K562 treated with DMSO at 1 percent for 48 hours (cell line): ENCODE data around the gene HPS4. TPM values are rescaled to one million over a fixed set of nuclear protein-coding genes. Genes with fewer than 3 reads are reported as not detected.

ENCODE experiments used
- total RNA-seq: library from RNA; unstranded; fragments of 300-600 nt; gene quantifications from 2 replicates; pipeline ENCODE4 v1.2.3, GENCODE V29; 2022; ENCODE audit warnings: low replicate concordance; ENCODE audit errors: extremely low read depth

The HPS4 gene
- not detected in 2 replicates for total RNA-seq

DNA sequence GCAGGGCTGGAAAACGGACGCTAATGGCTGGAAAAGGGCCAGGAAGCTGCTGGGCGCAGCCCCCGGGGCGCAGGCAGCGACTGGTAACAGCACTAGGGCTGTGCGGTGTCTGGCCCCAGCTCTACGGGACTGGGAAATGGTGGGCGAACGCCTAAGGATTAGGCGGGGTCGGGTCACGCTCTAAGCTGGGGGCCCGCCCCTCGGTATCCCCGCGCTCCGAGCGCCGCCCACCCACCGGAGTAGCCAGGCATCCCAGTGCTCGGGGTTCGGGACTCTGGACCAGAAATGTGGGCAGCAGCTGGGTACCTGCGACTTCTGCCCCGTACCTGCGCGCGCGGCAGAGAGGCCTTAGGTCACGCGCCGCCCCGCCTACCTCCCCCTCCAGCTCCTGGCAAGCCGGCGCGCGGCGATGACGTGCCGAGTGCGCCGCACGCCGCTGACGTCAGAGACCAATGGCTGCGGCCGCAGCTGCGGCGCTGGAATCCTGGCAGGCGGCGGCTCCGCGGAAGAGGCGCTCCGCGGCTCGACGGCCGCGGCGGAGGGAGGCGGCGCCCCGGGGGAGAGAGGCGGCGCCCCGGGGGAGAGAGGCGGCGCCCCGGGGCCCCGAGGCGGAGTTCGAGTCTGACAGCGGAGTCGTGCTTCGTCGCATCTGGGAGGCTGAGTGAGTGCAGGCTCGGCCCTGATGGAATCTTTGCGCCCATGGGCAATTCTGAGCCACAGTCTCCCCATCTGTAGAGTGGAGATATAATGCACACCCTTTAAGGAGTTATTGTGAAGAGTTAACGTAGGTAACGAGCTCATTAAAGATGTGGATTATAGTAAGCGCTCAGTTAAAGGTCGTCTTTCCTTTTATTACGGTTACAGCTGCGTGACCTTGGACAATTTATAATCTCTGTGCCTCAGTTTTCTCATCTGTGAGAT is at the start of gene HPS4, which contains the start of gene SRRD:
HPS4 (minus strand) TSS at position 345 of the 921 bp plus-strand sequence. CDS start 2,021 bp downstream, outside the sequence.
SRRD (plus strand) TSS at position 439 of the 921 bp plus-strand sequence; CDS start at position 453, 14 bp downstream.

DNA sequence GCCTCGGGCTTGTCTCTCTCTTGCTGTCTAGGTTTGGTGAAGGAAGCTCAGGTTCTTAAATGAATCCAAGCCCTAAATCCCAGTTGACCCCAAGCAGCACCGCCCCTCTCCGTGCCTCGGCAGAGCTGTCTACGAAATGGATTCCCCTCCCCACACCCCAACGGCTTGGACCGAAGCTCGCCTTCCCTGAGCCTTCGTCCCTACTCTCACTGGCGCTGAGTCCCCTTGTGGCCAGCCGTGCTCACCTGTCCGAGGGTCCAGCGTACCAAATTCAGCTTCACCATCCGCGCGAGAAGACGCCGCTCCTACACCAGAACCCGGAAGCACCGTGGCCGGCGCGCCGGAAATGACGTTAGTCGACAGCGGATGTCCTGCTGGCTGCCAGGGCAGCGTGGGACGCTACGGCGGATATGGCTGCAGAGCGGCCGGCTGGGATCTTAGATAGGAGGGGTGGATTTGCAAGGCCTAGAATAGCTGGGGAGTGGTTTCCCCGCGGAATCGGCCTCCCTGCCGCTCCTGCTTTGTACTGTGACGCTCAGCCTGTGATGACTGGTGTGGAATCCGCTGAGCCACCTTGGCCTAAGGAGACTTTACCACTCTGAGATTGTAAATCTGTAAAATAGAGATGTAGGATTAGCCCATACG is 28.7 kb upstream of the HPS4 start, which contains the start of gene TFIP11:
TFIP11 (minus strand) TSS at position 325 of the 645 bp plus-strand sequence. CDS start 2,201 bp downstream, outside the sequence.

DNA sequence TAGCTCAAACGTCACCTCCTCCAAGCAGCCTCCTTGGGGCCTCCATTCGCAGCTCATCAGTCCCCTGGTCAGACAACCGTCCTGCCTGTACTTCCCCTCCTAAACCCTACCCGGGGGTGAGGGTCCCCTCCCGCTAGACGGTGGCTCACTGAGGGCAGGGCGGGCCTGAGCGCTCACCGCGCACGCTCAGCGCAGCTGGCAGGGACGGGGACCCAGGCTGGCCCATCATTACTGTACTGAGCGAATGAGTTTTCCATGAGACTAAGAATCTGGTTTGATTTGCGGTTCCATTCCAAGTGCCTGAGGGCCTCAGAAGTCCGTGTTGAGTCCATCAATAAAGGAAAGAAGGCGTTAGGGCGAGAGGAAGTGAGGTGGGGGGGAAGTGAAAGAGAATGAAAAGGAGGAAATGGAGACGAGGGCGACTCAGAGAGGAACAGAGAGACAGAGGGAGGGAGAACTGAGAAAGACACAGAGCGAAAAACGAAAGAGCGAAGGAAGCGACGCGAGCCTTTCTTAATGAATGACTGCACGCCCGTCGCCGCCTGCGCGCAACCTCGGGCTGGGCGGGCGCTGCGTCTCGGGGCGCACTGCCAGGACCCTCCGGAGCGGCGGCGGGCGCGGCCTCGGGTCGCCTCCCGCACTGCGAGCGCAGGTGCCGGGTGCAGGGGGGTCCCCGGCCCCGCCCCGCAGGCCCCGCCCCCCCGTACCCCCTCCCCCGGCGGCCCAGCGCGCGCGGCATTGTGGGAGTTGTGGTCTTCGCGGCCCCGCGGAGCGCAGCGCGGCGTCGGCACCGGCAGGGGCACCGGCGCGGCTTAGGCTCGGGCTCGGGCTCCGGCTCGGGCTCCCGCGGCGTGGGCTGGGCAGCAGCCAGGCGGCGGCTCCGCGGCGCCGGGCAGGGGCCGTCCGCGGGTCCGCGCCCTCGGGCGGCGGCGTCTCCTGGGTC is 54.8 kb downstream of the HPS4 start, which contains the start of gene ASPHD2:
ASPHD2 (plus strand) TSS at position 746 of the 943 bp plus-strand sequence. CDS start 4,356 bp downstream, outside the sequence.

Other genes with a start within 250 kb of the HPS4 start
- gene ASPHD2, start 54.5 kb downstream of the HPS4 start, total RNA-seq = not detected in 2 replicates
- gene SRRD, start 94 bp upstream of the HPS4 start, total RNA-seq = not detected in 2 replicates
- not detected in 2 replicates for gene TFIP11, start 28.7 kb upstream of the HPS4 start, total RNA-seq
- gene TPST2, start 106.3 kb upstream of the HPS4 start, total RNA-seq = not detected in 2 replicates
- not detected in 2 replicates for gene CRYBB1, start 134.2 kb upstream of the HPS4 start, total RNA-seq
- not detected in 2 replicates for gene CRYBA4, start 138.2 kb upstream of the HPS4 start, total RNA-seq
- not detected in 2 replicates for gene MIAT, start 173.8 kb upstream of the HPS4 start, total RNA-seq